ENCODE results near the gene PARD6B. TPM values are rescaled to one million over a fixed set of nuclear protein-coding genes. Genes with fewer than 3 reads are reported as not detected.

The PARD6B gene
- total and polyA plus RNA-seq, 2 of the 13 experiments (the other 11 are each of a cell fraction or from before 2014, with no cell fraction given): 6.9 to 22.2 TPM

DNA sequence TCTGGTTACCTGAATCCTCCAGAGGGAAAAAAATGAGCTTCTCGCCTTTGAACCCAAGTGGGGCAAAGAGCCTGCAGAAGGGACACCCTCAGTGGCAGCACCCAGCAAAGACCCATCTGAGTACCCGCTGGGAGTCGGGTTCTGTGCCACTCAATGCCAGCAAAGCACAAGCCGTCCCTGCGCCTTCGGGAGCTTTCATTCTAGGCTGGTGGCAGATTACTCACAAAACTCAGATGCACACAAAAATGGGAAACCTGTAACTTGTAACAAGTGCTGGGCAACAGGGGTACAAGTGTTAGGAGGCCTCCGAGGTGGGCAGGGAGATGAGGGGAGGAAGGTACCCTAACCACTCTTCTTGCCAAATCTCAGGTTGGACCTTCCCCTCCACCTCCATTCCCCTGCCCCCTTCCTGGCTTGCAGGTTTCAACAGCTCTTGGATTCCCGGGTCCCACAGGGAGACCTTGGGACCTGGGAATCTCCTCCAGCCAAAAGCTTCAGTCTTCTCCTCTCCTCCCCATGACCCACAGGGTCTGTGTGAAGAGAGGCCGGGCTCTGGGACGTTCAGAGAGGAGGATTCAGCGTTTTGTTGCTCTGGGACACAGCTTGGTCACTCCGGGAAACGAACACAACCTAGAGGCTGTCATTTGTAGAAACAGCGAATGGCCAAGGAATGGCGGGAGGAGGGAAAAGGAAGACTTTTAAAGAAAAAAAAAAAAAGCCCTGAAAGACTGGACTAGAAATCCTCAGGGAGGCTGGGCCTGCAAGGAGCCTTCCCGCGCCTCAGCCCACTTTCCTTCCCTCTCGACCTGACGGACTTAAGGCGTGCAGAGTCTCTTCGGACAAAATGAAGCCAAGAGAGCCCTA, 1.2 kb upstream of the PARD6B start (continued):
- peak; percentile 76 for TF ChIP-seq HNRNPH1 (optimal IDR thresholded peaks at IDR 0.05; ENCODE audit: low read depth, low read length)
- peak; percentile 20; the same call in 1 of the 2 replicates for TF ChIP-seq ZNF589 (CRISPR knock-in tag; conservative IDR thresholded peaks at IDR 0.05)
- TF ChIP-seq NFIC (IDR thresholded peaks at IDR 0.05; ENCODE audit: low read length): no peak; the same call in 1 of the 2 replicates
- no peak for TF ChIP-seq HOXA7 (CRISPR knock-in tag; IDR thresholded peaks at IDR 0.05)
- no peak for TF ChIP-seq RNF2 (conservative IDR thresholded peaks at IDR 0.05; ENCODE audit: low read depth)
- TF ChIP-seq ZNF510 (CRISPR knock-in tag; IDR thresholded peaks at IDR 0.05; ENCODE audit: low read depth): 0 out of 2 replicates have a peak, but pooled peaks have one; percentile 42
- TF ChIP-seq CEBPB (IDR thresholded peaks at IDR 0.05; ENCODE audit: borderline replicate concordance, low read depth, low read length): no peak
- peak; percentile 42; the same call in 1 of the 2 replicates for TF ChIP-seq U2AF2 (IDR thresholded peaks at IDR 0.05; ENCODE audit: low read depth, low read length)
- peak; percentile 62; the same call in 1 of the 2 replicates for TF ChIP-seq NFATC3 (CRISPR knock-in tag; IDR thresholded peaks at IDR 0.05)
- TF ChIP-seq, protein P1, sequence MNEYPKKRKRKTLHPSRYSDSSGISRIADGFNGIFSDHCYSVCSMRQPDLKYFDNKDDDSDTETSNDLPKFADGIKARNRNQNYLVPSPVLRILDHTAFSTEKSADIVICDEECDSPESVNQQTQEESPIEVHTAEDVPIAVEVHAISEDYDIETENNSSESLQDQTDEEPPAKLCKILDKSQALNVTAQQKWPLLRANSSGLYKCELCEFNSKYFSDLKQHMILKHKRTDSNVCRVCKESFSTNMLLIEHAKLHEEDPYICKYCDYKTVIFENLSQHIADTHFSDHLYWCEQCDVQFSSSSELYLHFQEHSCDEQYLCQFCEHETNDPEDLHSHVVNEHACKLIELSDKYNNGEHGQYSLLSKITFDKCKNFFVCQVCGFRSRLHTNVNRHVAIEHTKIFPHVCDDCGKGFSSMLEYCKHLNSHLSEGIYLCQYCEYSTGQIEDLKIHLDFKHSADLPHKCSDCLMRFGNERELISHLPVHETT (CRISPR knock-in tag; conservative IDR thresholded peaks at IDR 0.05): no peak; the same call in 1 of the 2 replicates
- 0 out of 2 replicates have a peak, but pooled peaks have one; percentile 8 for TF ChIP-seq ZNF263 (CRISPR knock-in tag; IDR thresholded peaks at IDR 0.05)
- TF ChIP-seq TBX3 (IDR thresholded peaks at IDR 0.05; ENCODE audit: borderline replicate concordance): no peak
- peak; percentile 50; the same call in 1 of the 2 replicates for TF ChIP-seq CC2D1A (CRISPR knock-in tag; IDR thresholded peaks at IDR 0.05)
- TF ChIP-seq KDM1A (CRISPR knock-in tag; IDR thresholded peaks at IDR 0.05): no peak
- no peak; the same call in 1 of the 2 replicates for TF ChIP-seq ZNF292 (CRISPR knock-in tag; IDR thresholded peaks at IDR 0.05; ENCODE audit: borderline replicate concordance, low read depth)
- TF ChIP-seq, protein P2, sequence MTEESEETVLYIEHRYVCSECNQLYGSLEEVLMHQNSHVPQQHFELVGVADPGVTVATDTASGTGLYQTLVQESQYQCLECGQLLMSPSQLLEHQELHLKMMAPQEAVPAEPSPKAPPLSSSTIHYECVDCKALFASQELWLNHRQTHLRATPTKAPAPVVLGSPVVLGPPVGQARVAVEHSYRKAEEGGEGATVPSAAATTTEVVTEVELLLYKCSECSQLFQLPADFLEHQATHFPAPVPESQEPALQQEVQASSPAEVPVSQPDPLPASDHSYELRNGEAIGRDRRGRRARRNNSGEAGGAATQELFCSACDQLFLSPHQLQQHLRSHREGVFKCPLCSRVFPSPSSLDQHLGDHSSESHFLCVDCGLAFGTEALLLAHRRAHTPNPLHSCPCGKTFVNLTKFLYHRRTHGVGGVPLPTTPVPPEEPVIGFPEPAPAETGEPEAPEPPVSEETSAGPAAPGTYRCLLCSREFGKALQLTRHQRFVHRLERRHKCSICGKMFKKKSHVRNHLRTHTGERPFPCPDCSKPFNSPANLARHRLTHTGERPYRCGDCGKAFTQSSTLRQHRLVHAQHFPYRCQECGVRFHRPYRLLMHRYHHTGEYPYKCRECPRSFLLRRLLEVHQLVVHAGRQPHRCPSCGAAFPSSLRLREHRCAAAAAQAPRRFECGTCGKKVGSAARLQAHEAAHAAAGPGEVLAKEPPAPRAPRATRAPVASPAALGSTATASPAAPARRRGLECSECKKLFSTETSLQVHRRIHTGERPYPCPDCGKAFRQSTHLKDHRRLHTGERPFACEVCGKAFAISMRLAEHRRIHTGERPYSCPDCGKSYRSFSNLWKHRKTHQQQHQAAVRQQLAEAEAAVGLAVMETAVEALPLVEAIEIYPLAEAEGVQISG (CRISPR knock-in tag; IDR thresholded peaks at IDR 0.05): no peak
- 0 out of 2 replicates have a peak, but pooled peaks have one; percentile 47 for TF ChIP-seq KLF12 (CRISPR knock-in tag; IDR thresholded peaks at IDR 0.05; ENCODE audit: borderline replicate concordance)
- TF ChIP-seq FOSL1 (CRISPR knock-in tag; IDR thresholded peaks at IDR 0.05; ENCODE audit: borderline replicate concordance): no peak
- peak; percentile 24 for TF ChIP-seq JARID2 (CRISPR knock-in tag; IDR thresholded peaks at IDR 0.05; ENCODE audit: insufficient replicate concordance)
- peak; percentile 44; the same call in 1 of the 2 replicates for TF ChIP-seq RFX1 (IDR thresholded peaks at IDR 0.05)
- 0 out of 2 replicates have a peak, but pooled peaks have one; percentile 29 for TF ChIP-seq EED (CRISPR knock-in tag; IDR thresholded peaks at IDR 0.05)
- 0 out of 2 replicates have a peak, but pooled peaks have one; percentile 4 for TF ChIP-seq ZFP37 (CRISPR knock-in tag; IDR thresholded peaks at IDR 0.05; ENCODE audit: borderline replicate concordance)
- TF ChIP-seq SIX1 (CRISPR knock-in tag; IDR thresholded peaks at IDR 0.05; ENCODE audit: borderline replicate concordance): no peak
- TF ChIP-seq ZNF335 (CRISPR knock-in tag; IDR thresholded peaks at IDR 0.05): no peak
- peak; percentile 13; the same call in 1 of the 2 replicates for TF ChIP-seq ARHGAP35 (CRISPR knock-in tag; IDR thresholded peaks at IDR 0.05; ENCODE audit: borderline replicate concordance)

All from HepG2 (cell line).